Measurements from ENCODE around the gene EN1.

Gene EN1

GRCh38 chr2:118842661-118843482 lies 4.6 kb downstream of the EN1 start:
- no peak for TF ChIP-seq CTCF (IDR thresholded peaks at IDR 0.05; ENCODE audit: low read depth, low read length)
- no peak for TF ChIP-seq POLR2A (IDR thresholded peaks at IDR 0.05; ENCODE audit: extremely low read depth, insufficient read length)
- TF ChIP-seq MYC (IDR thresholded peaks at IDR 0.05; ENCODE audit: low read depth, low read length) = no peak
- TF ChIP-seq MAX (IDR thresholded peaks at IDR 0.05; ENCODE audit: low read depth, low read length) = no peak
- H3K4me3 ChIP-seq (ENCODE audit: low read depth, low read length) = no peak overlapping the region
- no peak for DNase-seq (ENCODE audit: low read depth)

GRCh38 chr2:118841828-118842461 lies 5.5 kb downstream of the EN1 start:
- TF ChIP-seq CTCF (IDR thresholded peaks at IDR 0.05; ENCODE audit: low read depth, low read length) (no peak), MAX (IDR thresholded peaks at IDR 0.05; ENCODE audit: low read depth, low read length) (no peak), POLR2A (IDR thresholded peaks at IDR 0.05; ENCODE audit: extremely low read depth, insufficient read length) (no peak), MYC (IDR thresholded peaks at IDR 0.05; ENCODE audit: low read depth, low read length) (no peak)
- H3K4me3 ChIP-seq (ENCODE audit: low read depth, low read length) = no peak overlapping the region
- no peak for DNase-seq (ENCODE audit: low read depth)

- TF ChIP-seq POLR2A (IDR thresholded peaks at IDR 0.05; ENCODE audit: extremely low read depth, insufficient read length) (no peak), MYC (IDR thresholded peaks at IDR 0.05; ENCODE audit: low read depth, low read length) (no peak), MAX (IDR thresholded peaks at IDR 0.05; ENCODE audit: low read depth, low read length) (no peak), CTCF (IDR thresholded peaks at IDR 0.05; ENCODE audit: low read depth, low read length) (no peak)
- H3K4me3 ChIP-seq (ENCODE audit: low read depth, low read length) = no peak overlapping the region
- no peak for DNase-seq (ENCODE audit: low read depth)
Observed at GRCh38 chr2:118841450-118841827, 6.0 kb downstream of the EN1 start.

GRCh38 chr2:118838741-118839455 lies 8.6 kb downstream of the EN1 start:
- no peak overlapping the region for H3K4me3 ChIP-seq (ENCODE audit: low read depth, low read length)
- DNase-seq (ENCODE audit: low read depth) = no peak
- TF ChIP-seq CTCF (IDR thresholded peaks at IDR 0.05; ENCODE audit: low read depth, low read length) (no peak), POLR2A (IDR thresholded peaks at IDR 0.05; ENCODE audit: extremely low read depth, insufficient read length) (no peak), MAX (IDR thresholded peaks at IDR 0.05; ENCODE audit: low read depth, low read length) (no peak), MYC (IDR thresholded peaks at IDR 0.05; ENCODE audit: low read depth, low read length) (no peak)

- no peak for DNase-seq (ENCODE audit: low read depth)
- TF ChIP-seq CTCF (IDR thresholded peaks at IDR 0.05; ENCODE audit: low read depth, low read length) (no peak), POLR2A (IDR thresholded peaks at IDR 0.05; ENCODE audit: extremely low read depth, insufficient read length) (no peak), MYC (IDR thresholded peaks at IDR 0.05; ENCODE audit: low read depth, low read length) (no peak), MAX (IDR thresholded peaks at IDR 0.05; ENCODE audit: low read depth, low read length) (no peak)
- H3K4me3 ChIP-seq (ENCODE audit: low read depth, low read length) = no peak overlapping the region
Observed at GRCh38 chr2:118837621-118838020, 9.8 kb downstream of the EN1 start.

Measured in NB4 (cell line).